Limb (tissue), 2 donors: ENCODE data around the gene ZNF718.
"Not testable (repeated sequence)": the region's sequence is repeated elsewhere in the genome, so short reads cannot be mapped to it uniquely, and the experiment has no call there.

Experiments
- DNase-seq, 2 donors: peaks; one replicate each; pipeline ENCODE4 v3.0.0-alpha.2; 2016; ENCODE audit errors: extremely low spot score in 2 of 2

The ZNF718 gene

DNA sequence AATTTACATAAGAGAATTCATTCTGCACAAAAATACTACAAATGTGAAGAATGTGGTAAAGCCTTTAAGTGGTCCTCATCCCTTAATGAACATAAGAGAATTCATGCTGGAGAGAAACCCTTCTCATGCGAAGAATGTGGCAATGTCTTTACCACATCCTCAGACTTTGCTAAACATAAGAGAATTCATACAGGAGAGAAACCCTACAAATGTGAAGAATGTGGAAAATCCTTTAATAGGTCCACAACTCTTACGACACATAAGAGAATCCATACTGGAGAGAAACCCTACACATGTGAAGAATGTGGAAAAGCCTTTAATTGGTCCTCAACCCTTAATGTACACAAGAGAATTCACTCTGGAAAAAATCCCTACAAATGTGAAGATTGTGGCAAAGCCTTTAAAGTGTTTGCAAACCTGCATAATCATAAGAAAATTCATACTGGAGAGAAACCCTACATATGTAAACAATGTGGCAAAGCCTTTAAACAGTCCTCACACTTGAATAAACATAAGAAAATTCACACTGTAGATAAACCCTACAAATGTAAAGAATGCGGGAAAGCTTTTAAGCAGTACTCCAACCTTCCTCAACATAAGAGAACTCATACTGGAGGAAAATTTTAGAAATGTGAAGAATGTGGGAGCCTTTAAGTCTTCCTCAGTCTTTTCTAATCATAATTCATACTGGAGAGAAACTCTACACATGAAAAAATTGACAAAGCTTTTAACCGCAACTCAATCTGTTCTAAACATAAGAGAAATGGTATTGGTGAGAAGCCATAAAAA lies 37.4 kb downstream of the ZNF718 start:
- DNase-seq = no peak

DNA sequence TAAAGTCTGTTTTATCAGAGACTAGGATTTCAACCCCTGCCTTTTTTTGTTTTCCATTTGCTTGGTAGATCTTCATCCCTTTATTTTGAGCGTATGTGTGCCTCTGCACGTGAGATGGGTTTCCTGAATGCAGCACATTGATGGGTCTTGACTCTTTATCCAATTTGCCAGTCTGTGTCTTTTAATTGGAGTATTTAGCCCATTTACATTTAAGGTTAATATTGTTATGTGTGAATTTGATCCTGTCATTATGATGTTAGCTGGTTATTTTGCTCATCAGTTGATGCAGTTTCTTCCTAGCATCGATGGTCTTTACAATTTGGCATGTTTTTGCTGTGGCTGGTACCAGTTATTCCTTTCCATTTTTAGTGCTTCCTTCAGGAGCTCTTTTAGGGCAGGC lies 45.3 kb downstream of the ZNF718 start:
- not testable (repeated sequence) for DNase-seq

DNA sequence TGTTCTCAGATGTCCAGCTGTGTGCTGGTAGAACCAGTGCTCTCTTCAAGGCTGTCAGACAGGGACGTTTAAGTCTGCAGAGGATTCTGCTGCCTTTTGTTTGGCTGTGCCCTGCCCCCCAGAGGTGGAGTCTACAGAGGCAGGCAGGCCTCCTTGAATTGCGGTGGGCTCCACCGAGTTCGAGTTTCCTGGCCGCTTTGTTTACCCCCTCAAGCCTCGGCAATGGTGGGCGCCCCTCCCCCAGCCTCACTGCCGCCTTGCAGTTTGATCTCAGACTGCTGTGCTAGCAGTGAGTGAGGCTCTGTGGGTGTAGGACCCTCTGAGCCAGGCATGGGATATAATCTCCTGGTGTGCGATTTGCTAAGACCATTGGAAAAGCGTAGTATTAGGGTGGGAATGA lies 47.0 kb downstream of the ZNF718 start:
- DNase-seq = not testable (repeated sequence)

DNA sequence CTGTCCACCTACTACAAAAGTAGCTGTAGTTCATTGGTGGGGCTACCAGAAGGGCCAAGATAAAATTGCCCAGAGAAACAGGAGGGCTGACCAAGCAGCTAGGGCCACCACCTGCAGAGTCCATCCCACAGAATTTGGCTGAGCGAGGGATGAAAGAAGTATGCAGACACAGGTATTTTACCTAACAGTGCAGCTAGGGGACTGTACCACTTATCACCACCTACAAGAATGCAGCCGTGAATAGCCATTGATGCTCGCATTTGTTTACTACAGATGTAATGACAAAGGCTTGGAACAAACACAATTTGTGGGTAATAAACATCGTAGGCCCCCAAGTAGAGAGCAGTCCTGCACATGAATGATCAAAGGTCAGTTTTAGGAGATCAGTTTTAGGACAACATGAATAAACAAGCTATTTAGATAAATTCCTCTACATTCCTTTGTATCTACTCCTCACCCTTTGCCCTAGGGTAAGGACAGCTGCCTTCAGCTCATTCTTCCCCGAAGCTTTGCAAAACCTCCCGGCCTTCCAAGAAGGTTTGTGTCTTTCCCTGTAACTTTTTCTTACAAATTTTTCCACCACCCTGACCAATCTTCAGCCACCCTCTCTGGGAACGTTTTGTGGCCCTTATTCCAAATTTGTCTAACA lies 49.5 kb downstream of the ZNF718 start:
- no peak for DNase-seq

DNA sequence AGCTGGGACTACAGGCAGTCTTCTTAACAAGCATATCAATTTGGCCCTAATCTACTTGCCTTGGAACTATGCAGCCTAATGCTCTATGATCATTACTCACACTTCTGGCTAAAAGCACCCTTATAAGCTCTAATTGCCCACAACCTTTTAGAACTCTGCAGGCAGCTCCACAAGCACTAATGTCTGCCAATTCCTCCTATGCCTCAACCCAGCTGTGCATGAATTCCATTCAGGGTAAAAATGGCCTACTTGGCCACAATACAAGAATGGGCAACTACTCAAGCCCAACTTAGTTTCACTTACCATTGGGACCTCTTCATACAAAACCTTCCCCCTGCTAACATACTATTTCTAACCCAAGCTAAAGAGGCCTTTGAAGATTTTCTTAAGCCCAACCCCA lies 51.7 kb downstream of the ZNF718 start:
- DNase-seq = no peak

DNA sequence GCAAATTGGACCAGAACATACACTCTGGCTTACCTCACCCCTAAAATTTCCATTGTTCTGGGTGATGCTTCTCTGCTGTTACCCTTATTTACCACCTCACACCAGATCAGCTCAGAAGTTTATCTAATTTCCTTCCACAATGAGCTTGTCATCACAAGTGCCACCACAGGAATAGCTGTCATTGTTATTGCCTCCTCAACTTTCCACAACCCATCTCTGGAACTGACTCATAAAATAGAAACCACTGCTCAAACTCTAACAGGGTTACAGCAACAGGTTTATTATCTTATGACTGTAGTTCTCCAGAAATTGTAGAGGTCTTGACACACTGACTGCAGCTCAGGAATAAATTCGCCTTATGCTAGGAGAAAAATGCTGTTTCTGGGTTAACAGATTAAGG lies 52.7 kb downstream of the ZNF718 start:
- no peak for DNase-seq

DNA sequence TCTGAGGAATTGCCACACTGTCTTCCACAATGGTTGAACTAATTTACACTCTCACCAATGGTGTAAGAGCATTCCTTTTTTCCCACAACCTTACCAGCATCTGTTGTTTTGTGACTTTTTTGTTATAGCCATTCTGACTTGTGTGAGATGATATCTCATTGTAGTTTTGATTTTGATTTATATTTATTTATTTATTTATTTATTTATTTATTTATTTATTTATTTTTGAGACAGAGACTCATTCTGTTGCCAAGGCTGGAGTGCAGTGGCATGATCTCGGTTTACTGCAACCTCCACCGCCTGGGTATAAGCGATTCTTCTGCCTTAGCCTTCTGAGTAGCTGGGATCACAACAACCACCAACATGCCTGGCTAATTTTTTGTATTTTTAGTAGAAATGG lies 57.9 kb downstream of the ZNF718 start:
- not testable (repeated sequence) for DNase-seq

DNA sequence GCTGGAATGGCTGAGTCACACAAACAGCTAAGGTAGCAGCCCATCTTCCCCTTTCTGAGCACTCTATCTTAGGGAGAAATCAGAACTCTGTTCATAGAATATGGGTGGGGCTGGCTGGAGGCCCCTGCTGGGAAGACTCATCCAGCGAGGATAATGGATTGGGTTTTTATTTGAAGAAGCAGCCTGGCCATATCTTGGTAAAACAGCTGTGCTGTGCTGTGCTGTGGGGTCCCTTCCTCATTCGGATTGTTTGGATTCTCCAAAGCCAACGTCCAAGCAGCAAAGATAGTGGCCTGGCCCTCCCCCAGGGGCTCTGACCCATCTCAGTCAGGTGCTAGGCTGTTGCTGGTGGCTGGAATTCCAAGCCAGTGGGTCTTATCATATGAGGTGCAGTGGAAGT lies 63.8 kb downstream of the ZNF718 start:
- no peak for DNase-seq

DNA sequence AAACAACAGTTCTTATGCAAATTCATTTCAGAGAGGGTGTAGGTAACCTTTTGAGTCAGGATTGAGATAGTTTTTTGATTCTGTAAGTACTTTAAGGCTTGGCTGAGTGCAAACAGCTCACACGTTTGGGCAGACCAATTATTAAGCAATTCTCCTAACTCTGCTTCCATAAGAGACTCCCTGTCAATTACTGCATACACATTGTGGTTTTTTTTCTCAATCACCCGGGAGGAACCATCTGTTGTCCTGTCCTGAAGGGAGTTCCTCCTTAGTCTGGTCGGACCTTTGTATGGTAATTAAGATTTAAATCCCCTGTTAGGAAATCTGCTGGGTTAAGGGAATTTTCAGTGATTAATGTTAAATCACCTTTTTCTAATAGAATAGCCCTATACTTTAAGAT lies 70.9 kb downstream of the ZNF718 start:
- not testable (repeated sequence) for DNase-seq

DNA sequence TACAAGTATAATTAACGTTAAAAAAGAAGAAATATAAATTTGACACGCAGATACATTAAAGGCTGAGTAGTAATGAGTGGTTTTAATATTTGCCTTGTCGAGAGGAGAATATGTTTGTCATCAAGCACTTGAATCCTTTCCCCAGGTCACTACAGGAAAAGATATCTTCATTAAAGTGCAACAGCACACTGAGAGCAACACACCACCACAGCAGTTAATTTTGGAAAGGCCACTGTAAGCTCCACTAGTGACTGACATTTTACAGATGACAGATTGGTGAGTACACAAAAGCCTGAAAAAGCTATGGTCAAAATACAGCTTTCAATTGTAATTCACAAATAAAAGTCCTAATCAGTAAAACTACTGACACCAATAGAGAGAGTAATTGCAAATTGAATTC lies 76.6 kb downstream of the ZNF718 start:
- no peak for DNase-seq

DNA sequence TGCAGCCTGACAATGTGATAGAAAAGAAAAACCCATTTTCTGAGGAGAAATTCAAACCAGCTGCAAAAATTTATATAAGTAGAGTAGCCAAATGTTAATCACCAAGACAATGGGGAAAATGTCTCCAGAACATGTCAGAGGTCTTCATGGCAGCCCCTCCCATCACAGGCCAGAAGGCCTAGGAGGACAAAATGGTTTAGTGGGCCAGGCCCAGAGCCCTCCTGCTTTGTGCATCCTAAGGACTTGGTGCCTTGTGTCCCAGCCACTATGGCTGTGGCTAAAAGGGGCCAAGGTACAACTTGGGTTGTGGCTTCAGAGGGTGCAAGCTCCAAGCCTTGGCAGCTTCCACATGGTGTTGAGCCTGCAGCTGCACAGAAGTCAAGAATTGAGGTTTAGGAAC lies 78.5 kb downstream of the ZNF718 start:
- not testable (repeated sequence) for DNase-seq

DNA sequence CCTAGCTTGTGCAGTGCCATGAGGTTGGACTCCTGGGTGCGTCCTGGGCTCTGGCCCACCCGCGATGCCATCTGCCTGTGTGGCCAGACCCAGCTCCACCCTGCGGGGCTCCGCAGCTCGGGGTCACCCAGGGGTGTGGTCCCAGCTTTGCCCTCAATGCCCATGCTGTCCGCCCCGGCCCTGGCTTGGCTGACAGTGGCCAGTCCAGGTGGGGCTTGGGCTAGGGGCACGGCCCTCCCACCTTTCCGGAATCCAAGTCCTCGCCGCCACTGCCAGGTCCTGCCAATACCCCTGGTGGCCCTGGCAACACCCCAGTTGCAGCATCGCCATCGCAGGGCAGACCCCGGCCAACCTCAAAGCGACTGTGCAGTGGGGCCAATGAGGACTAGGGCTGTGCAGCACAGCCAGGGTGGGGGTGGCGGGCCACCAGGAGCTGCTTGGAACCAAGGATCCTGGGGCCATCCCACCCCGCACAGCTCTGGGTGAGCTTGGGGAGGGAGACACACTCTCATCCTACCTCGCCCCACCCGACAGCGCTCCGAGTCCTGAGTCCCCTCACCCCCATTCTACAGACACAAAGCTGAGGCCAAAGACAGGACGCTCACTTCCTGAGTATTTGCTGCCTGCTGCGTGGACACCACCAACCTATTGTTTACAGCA lies 80.9 kb downstream of the ZNF718 start:
- no peak for DNase-seq

DNA sequence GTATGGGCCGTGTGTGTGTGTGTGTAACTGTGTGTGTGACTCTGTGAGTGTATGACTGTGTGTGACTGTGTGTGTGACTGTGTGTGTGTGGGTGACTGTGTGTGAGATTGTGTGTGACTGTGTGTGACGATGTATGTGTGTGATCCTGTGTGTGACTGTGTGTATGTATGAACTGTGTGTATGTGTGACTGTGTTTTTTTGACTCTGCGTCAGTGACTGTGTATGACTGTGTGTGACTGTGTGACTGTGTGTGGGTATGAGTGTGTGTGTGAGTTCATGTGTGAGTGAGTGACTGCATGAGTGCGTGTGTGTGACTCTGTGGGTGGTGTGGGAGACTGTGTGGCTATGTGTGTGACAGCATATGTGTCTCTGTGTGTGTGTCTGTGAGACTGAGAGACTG lies 81.8 kb downstream of the ZNF718 start:
- DNase-seq = no peak

DNA sequence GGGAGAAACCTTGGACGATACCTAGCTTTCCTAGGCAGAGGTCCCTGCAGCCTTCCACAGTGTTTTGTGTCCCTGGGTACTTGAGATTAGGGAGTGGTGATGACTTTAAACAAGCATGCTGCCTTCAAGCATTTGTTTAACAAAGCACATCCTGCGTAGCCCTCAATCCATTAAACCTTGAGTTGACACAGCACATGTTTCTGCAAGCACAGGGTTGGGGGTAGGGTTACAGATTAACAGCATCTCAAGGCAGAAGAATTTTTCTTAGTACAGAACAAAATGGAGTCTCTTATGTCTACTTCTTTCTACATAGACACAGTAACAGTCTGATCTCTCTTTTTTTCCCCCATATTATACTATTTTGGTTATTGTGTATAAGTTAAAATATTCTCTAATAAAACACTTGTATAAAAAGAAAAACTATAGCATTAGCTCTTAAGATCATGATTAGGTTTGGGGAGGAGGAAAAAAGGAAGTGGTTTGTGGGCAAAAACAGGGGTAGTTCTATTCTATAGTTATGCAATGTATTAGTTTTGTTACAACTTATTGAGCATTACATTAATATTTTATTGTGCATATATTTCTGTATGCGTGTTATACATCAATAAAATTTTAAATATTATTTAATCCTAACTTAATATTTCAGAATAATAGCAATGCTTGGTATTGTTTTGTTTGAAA lies 84.3 kb downstream of the ZNF718 start:
- not testable (repeated sequence) for DNase-seq

DNA sequence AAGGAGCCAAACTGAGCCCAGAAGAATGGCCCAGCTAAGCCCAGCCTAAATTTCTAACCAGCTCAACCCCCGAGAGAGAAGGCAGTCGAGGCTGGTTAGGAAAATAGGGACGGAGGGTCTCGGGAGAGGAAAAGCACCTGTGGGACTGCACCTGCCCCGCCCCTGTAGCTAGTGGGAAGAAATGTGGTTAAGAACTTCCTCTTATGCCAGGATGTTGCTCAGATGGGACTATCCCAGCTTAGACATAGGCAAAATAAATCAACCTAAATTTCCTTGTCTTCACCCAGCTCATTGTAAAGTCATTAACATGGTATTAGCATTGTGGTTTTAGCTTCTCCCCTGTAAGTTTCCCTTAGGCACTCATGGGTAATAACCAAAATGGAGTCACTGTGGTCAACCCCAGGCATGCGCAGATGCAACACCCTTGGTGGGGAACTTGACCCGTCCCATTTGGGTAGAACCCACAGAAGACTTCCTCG lies 86.8 kb downstream of the ZNF718 start:
- no peak for DNase-seq

DNA sequence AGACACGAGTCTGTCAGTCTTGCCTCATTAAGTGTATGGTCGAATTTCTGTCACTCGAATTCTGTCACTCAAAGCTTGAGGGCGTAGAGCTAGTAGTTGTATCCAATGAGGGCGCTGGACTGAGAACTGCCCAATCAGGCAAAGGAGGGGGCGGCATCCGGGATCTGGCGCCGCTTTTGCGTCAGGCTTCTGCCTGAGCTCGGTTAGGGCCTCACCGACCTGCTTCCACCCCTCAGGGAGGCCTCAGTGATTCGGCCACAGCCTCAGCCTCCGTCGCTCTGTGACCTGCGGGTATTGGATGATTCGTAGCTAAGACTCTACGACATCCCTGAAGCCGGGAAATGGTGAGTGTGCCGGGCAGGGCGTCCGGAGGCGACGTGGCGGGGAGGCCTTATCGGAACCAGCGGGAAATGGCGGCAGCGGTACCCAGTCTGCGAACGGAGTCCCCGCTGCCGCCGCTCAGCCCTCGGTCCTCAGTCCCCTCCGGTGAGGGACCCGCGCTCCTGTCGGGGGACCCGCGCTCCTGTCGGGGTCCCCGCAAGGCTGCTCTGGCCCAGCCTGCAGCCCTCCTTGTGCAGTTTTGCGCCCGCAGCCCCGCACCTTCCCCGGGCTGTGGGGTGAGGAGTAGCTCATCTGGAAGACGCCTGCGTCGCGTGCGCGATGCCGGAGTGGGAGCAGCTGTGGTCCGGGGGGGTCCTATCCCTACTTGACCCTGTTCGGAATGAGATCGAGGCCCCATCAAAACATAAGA lies 88.3 kb downstream of the ZNF718 start:
- DNase-seq = peak; percentile 77 to 82

DNA sequence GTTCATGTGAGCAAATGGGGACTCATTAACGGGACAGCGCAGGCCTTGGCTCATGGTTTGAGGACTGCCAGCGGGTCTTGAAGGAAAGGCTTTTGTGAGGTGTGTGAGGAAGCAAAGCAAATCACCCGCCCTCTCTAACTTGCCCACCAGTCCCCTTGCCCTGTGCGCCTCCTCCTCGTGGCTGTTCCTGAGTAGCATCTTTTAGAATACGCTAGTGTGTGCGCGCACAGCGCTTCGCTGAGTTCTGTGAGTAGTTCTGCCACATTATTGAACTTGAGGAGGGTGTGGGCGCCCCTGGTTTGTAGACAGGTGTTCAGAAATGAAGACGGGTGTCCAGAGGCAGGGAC lies 88.9 kb downstream of the ZNF718 start:
- not testable (repeated sequence) for DNase-seq
